ENCODE measurements around the gene PCMTD2.
"Not testable (repeated sequence)": the region's sequence is repeated elsewhere in the genome, so short reads cannot be mapped to it uniquely, and the experiment has no call there.

Gene PCMTD2

DNA sequence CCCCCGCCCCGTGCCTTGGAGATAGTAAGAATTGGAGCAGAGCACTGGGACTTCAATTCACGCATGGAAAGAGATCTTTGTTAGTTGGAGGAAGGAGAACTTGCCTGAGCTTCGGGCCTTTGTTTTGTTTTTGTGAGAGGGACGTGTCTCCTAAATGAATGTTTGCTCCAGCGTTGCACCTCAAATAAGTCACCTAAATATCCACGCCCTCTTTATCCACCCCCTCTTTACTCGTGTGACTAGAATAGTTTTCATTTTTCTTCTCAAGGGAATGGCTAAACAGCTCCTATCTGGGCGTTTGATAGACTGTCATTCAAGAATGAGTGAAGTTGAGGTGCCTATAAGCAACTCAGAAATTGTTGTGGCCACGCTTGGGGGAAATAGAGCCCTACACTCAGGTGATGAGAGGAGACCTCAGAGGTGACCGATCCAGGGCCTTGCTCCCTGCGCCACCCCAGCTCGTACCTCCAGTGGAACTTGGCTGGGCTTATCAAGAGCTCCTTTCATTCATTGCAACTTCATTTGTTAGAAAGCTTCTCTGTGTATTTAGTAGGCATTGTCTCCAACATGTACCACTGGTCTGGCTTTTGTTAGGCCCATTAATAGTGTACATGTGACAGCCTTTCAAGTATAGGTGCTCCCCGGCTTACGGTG lies 861 bp downstream of the PCMTD2 start:
- no peak for DNase-seq (ENCODE audit: low read depth)

DNA sequence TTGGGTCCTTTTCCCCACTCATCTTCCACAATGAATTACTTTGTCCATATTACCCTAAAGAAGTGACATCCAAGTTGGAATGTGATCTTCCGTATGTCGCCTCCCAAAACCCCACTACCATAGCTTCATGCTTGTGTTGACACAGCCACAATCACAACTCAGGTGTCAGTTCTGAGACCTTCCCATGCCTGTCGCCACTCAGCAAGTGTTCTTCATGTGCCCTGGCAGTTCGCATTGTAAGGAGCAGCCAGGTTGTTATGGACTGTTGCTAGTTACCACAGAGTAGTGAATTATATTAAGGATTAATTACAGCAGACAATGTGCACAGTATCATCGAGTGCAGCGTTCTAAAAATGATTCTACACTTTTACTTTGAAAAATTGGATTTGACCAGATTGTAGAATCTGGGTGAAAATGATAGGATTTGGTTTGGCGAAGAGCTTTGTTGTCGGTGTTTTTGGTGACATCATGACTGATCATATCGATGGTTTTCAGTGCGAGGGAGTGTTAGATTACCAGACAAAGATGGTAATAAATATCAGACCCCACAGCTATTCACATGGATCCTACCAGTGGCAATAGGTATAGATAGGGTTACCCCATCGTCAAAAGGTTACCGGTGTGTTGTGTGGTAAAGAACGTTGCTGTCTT lies 1.7 kb downstream of the PCMTD2 start:
- no peak for DNase-seq (ENCODE audit: low read depth)

DNA sequence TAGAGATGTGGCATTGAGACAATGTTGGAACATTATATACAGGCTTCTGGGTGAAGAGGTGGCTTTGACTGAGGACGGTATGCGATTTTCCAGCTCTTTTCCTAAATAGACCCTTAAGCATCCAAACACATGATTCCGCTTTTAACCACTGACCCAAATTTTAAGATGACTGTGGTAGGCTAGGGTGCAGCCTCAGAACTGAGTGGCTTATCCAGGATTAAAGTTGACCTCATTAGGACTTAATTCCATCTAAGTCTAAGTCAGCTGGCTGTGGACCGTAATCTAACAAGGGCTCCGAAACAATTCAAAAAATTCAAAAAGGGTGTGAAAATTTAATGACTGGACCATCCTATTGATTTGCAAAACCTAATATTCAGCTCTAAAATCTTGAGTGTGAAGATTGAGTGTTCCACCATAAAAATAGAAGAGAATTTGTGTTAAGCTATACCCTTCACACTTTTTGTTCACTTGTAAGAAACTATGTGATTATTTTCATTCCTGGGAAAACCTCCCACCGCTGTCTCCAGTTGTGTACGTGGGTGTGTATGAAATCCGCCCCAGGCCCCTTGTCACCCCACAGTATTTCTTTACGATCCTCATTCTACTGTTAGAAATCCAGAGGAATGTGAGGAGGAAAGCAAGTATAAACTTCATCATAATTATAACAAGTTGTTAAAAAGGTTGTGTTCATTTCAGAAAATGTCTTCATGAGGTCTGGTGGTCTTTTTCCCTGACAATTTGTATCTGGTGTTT lies 2.7 kb downstream of the PCMTD2 start:
- no peak for DNase-seq (ENCODE audit: low read depth)

DNA sequence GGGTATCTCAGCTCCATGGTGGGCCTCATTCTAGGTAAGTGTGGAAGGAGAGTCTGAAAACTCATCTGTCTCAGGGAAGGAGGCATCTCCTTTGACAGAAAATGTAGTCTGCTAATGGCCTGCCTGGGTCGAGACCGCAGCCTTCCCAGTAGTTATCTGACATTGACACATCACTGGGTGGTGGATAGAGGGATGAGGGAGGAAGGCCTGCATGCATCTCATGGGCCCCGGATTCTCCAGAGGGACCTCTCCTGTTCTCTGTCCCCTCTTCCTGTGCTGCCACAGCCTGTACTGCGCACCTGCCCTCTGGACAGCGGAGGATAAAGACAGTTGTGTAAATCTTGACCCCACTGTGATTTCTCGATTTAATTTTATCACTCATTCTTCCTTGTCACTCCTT lies 4.7 kb downstream of the PCMTD2 start:
- no peak for DNase-seq (ENCODE audit: low read depth)

DNA sequence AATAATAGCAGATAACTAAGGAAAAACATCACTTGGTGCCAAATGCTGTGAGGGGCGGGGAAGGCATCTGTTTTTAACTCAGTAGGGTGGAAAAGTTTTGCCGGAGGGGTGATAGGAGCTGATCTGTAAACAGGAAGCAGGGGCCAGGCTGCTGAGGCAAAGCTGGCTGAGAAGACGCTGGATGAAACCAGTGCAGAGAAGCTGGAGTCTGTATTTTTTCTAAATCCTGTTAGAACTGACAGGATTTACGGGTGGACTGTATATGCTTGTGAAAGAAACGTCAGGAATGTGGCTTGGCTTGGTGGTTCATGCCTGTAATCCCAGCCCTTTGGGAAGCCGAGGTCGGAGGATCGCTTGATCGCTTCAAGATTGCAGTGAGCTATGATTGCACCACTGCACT lies 5.6 kb downstream of the PCMTD2 start:
- peak; percentile 11 for DNase-seq (ENCODE audit: low read depth)

DNA sequence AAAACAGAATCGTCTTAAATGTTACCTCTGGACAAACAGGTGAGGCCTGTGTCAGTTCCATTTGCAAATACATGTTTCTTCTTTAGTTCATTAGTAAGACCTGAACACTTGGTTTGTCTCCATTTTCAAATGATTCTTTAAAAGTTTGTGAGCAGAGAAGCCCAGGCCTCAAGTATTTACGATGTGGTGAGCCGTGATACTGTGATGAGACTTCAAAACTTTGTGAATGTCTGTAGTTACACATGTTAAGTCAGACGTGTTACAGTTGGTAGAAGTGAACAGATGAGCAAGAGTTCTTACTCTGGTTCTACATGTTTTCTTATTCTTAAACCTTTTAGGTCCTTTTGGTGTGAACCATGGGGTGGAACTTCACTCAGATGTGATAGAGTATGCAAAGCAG lies 8.5 kb downstream of the PCMTD2 start:
- DNase-seq (ENCODE audit: low read depth) = no peak

DNA sequence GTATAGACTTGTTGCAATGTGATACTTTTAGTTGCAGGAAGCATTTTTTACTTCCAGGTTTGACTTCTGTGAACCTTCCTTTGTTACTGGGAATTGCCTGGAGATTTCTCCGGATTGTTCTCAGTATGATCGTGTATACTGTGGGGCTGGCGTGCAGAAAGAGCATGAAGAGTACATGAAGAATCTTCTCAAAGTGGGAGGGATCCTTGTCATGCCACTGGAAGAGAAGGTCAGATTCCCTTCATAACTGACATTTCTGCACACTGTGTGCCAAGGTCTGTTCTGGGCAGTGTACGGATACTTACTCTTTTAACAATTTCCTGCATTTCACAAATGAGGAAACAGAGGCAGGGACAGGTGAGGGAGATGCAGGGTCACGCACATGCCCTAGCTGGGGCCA lies 9.7 kb downstream of the PCMTD2 start:
- DNase-seq (ENCODE audit: low read depth) = no peak

DNA sequence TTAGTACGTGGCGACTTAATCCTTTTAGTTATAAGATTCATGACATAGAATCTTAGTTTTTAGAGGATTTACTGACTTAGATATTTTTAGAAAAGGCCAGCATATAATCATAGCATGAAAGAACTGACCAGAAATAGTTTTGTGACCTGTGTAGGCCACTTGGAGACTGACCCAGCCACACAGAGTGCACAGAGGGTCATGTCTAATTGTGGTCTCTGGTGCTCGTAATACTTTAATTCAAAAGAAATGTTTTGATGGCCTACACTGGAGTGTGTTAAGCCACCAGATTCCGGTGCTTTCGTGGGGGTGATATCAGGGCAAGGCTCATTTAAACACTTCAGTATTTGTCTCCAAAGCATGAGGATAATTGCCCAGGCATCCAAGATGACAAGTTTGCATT lies 11.4 kb downstream of the PCMTD2 start:
- no peak for DNase-seq (ENCODE audit: low read depth)

DNA sequence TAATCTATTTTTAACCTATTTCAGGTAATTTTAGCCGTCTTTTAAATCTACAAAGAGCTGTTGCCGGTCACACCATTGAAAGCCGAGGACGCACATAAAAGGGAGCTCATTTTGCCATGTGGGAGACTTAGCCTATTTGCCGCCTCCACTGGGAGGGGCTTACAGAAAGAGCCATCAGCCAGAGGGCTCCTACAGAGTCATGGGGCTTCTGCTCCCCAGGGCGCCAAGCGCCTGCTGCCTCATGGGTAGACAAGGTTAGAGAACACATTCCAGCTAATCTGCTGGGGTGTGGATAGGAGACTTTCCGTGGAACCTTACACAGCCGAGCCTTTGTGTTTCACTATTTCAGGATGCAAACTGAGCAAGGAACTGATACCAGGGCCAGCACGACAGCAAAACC lies 12.6 kb downstream of the PCMTD2 start:
- no peak for DNase-seq (ENCODE audit: low read depth)

DNA sequence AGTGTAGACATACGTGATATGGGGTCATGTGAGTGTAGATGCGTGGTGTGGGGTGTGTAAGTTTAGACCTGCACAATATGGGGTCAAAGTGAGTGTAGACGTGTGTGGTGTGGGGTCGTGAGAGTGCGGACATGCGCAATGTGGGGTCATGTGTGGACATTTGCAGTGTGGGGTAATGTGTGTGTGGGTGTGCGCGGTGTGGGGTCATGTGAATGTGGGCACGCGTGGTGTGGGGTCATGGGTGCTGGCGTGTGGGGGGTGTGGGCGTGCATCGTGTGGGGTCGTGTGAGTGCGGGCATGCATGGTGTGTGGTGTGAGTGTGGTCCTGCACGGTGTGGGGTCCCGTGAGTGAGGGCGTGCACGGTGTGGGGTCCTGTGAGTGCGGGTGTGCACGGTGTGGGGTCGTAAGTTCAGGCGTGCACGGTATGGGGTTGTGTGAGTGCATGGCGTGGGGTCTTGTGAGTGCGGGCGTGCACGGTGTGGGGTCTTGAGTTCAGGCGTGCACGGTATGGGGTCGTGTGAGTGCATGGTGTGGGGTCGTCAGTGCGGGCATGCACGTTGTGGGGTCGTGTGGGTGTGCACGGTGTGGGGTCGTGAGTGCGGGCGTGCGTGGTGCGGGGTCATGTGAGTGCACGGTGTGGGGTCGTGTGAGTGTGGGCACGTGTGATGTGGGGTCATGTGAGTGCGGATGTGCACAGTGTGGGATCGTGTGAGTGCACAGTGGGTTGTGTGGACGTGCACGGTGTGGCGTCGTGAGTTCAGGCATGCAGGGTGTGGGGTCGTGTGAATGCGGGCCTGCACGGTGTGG lies 14.3 kb downstream of the PCMTD2 start:
- DNase-seq (ENCODE audit: low read depth) = no peak

DNA sequence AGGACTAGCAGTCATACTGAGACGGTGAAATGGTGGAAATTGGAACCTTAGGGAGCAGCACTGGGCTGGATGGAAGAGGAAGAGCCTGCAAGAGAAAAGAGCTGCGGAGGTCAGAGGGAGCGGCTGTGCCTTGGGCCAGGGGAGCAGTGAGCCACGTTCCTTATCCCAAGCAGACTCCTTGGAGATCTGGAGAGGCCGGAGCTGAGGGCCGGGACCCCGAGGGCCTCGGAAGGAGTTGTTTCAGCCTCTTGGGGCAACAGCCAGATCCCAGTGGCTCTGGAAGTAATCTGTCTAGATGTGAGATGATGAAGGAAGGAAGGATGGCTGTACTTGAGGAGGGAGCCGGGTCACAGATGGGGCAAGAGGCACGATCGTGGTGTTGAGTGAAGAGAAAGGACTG lies 16.1 kb downstream of the PCMTD2 start:
- no peak for DNase-seq (ENCODE audit: low read depth)

DNA sequence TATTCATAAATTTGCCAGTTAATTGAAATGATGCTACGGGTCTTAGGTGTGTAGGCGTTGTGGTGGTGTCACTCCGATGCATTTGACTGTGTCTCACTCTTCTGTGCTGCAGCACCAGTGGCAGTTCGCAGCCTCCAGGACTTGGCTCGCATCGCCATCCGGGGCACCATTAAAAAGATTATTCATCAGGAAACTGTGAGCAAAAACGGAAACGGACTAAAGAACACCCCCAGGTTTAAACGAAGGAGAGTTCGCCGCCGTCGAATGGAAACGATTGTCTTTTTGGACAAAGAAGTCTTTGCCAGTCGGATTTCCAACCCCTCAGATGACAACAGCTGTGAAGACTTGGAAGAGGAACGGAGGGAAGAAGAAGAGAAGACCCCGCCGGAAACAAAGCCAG lies 17.6 kb downstream of the PCMTD2 start:
- DNase-seq (ENCODE audit: low read depth) = no peak

DNA sequence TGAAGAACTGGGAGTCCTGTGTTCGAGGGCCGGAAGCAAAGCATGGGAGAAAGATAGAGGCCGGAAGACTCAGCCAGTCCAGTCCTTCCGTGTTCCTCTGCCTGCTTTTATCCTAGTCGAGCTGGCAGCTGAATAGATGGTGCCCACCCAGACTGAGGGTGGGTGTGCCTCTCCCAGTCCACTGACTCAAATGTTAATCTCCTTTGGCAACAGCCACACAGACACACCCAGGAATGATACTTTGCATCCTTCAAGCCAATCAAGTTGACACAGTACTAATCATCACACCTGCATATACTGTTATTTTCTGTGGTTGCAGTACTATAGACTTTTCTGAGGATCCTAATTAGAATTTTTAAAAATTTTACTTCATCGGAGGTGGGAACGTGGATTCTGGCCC lies 21.3 kb downstream of the PCMTD2 start:
- no peak for DNase-seq (ENCODE audit: low read depth)

DNA sequence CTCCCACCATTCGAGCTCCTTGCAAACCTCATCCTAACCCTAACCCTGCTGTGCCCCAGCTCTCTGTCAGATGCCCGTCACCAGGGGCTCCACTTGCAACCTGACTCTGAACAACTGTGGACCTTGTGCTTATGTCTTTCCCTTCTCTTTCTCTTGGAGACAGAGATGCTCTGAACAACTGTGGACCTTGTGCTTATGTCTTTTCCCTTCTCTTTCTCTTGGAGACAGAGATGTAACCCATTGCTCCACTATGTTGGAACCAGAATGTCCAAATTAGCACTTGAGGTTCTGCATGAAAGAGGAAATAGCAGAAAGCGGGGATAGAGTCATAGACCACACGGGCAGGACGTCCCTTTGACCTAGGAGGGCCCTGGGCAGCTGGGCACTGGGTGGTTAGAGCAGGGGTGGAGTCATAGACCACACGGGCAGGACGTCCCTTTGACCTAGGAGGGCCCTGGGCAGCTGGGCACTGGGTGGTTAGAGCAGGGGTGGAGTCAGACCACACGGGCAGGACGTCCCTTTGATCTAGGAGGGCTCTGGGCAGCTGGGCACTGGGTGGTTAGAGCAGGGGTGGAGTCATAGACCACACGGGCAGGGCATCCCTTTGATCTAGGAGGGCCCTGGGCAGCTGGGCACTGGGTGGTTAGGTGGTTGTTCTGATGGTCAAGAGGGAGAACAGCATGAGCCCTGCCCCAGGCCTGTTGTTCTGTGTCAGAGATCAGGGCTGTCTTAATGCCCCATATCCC lies 22.2 kb downstream of the PCMTD2 start:
- no peak for DNase-seq (ENCODE audit: low read depth)

DNA sequence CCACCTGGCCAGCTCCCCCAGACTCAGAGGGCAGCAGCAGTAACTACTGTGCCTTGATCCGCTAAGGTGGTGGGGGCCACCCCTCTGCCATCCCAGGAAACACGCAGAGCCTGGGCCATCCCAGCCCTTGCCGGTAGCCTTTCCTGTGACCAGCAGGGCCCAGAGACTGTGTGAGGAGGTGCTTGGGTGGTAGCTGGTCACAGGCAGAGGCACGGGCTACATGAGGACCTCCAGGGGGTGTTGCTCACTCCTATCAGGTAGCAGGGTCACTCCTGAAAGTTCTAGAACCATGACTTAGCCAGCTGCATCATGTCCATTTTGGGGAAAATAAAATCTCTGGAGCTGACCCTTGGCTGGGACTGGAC lies 22.8 kb downstream of the PCMTD2 start:
- no peak for DNase-seq (ENCODE audit: low read depth)

DNA sequence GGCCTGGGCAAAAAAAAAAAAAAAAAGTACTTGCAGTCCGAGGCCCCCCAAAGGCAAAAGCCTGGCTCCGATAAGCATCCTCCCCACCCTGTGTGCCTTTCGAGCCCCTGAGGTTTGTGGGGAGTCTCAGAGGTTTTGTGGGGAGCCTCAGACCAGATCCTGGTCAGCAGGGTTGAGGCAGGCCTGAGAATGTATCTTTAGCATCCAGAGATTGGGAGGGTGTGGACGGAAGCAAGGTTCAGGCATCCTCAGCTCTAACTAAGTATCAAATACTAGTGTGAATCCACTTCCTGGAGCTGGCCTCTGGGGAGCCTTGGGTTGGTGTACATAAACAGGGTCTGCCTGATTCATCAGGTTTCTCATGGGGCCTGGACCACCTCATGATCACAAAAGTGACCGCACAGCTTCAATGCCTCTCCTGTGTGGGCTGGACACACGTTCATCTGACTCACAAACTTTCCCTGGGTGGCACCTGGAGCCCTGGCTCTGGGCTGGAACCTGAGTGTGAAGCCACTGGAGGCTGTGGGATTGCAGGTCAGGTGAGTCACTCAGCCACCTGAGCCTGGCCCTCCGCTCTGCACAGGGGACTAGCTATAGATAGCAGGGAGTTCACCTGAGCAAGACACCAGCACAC lies 24.4 kb downstream of the PCMTD2 start:
- no peak for DNase-seq (ENCODE audit: low read depth)

DNA sequence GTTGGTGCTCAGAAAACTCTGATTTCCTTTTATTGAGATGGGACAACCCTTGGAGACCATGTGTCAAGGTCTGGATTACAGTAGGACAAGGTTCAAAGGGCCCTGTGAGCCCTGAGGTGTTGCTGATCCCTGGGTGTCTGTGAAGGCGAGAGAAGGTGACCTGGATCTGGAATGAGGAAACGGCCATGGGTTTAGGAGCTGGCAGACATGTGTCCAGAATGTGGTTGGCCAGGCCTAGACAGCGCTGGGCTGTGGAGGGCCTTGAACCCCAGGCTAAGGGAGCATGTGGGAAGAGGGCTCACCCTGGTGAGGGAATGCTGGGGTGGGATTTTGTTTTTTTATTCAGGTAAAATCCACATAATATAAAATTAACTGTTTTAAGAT lies 24.9 kb downstream of the PCMTD2 start:
- DNase-seq (ENCODE audit: low read depth) = no peak

DNA sequence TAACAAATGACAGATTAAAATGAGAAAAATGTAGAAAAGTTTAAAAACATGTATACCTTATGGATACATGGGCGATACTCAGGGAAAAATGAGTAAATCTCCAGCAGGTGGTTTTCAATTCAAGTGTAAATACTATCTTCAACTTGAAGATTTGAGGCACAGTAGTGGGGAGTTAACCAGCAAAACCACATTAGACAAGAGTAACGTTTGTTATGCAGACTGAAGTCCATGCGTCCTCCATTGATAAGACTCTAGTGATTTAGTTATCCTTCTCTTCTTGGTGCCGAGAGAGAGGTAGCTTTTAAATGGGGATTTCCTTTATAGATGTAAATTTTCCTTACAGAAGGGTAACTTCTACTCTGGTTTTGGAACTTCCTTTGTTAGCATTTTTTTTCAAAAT lies 28.1 kb downstream of the PCMTD2 start:
- DNase-seq (ENCODE audit: low read depth) = no peak

DNA sequence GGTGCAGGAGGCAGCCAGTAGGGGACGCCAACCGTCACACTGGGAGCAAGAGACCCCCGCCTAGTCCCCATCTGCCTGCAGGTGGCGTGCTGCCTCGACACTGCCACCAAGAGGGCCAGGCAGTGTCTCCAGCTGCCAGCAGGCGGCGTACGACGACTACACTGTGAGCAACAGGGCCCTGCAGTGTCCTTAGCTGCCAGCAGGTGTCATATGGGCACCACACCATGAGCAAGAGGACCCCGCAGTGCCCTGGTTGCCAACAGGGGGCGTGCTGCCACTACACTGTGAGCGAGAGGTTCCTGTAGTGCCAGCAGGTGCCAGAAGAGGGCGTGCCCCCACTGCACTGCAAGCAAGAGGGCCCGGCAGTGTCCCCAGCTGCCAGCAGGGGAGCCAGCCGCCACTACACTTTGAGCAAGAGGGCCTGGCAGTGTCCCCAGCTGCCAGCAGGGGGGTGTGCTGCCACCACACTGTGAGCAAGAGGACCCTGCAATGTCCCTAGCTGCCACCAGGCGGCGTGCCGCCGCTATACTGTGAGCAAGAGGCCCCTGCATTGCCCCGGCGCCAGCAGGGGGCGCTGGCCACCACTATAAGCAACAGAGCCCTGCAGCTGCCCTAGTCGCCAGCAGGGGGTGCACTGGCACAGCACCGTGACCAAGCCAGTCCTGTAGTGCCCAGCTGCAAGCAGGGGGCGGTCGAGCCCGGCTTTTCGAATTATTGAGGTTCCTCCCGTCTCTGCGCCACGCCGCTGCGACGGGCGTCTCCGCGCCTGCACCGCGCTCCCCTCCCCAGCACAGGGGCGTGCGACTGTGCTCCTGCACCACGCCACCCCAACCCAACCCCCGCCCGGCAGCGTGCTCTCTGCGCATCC lies 30.3 kb downstream of the PCMTD2 start:
- DNase-seq (ENCODE audit: low read depth) = peak; percentile 13

DNA sequence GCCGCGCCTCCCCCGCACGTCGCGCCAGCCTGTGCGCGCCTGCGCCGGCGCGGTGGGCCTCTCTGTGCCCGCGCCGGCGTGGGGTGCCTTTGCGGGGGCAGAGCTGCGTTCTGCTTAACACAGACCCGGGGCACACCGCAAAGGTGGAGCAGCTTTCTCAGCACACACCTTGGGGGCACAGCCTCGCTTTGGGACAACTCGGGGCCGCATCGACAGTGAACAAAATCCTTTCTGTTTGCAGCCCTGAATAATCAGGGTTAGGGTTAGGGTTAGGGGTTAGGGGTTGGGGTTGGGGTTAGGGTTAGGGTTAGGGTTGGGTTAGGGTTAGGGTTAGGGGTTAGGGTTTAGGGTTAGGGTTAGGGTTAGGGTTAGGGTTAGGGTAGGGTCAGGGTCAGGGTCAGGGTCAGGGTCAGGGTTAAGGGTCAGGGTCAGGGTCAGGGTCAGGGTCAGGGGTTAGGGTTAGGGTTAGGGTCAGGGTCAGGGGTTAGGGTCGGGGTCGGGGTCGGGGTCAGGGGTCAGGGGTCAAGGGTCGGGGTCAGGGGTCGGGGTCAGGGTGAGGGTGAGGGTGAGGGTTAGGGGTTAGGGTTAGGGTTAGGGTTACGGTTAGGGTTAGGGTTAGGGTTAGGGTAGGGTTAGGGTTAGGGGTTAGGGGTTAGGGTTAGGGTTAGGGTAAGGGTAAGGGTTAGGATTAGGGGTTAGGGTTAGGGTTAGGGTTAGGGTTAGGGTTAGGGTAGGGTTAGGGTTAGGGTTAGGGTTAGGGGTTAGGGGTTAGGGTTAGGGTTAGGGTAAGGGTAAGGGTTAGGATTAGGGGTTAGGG lies 31.1 kb downstream of the PCMTD2 start:
- not testable (repeated sequence) for DNase-seq (ENCODE audit: low read depth)
